ENCODE data around the gene STMN1.

DNA sequence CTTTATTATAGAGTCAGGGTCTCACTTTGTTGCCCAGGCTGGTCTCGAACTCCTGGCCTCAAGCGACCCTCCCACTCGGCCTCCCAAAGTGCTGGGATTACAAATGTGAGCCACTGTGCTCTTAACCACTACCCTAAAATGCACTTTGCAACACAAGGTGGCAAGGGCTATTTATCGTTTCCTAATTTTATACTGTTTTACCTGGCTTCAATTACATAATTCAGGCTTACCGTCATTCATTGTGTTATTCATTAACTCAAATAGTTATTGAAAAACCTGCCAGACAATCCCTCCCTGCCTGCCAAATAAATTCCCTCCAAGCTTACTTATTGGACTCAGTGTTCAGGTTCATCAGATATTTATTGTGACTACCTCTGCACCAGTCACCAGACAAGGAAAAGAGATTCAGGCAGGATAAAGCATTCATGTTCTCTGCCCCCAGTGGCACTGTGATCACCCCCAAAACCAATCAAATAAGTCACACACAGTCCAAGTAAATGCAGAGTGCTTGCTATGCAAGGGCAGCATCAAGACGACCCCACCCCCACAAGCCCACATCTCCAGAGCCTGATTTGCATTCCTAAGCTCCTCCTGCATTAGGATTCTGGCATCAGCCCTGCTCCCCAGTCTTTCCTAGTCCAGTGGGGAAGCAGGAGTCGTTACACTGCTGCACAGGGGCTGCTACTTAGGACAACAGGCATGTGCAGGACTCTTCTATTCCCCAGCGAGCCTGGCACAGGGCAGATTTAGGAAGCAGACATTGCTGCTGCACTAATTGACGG lies 38.8 kb downstream of the STMN1 start:
- TF ChIP-seq, protein P1, sequence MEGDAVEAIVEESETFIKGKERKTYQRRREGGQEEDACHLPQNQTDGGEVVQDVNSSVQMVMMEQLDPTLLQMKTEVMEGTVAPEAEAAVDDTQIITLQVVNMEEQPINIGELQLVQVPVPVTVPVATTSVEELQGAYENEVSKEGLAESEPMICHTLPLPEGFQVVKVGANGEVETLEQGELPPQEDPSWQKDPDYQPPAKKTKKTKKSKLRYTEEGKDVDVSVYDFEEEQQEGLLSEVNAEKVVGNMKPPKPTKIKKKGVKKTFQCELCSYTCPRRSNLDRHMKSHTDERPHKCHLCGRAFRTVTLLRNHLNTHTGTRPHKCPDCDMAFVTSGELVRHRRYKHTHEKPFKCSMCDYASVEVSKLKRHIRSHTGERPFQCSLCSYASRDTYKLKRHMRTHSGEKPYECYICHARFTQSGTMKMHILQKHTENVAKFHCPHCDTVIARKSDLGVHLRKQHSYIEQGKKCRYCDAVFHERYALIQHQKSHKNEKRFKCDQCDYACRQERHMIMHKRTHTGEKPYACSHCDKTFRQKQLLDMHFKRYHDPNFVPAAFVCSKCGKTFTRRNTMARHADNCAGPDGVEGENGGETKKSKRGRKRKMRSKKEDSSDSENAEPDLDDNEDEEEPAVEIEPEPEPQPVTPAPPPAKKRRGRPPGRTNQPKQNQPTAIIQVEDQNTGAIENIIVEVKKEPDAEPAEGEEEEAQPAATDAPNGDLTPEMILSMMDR (IDR thresholded peaks at IDR 0.05; ENCODE audit: low read length) = no peak
- TF ChIP-seq EZH2phosphoT487 (IDR thresholded peaks at IDR 0.05; ENCODE audit: low read length) = no peak
- no peak for TF ChIP-seq EZH2 (optimal IDR thresholded peaks at IDR 0.05; ENCODE audit: low read depth, low read length)

Data from MM.1S (cell line).